HEK293T (cell line): ENCODE results near the gene TOMT.
"Not testable (repeated sequence)": the region's sequence is repeated elsewhere in the genome, so short reads cannot be mapped to it uniquely, and the experiment has no call there.

Experiments
- ELF4 ChIP-seq: fragments of 450-650 bp; IDR thresholded peaks from 2 replicates; pipeline ENCODE4 v1.6.1; 2017; ENCODE audit warnings: antibody characterized with exemption
- FOXM1 ChIP-seq: fragments of 450-650 bp; IDR thresholded peaks from 2 replicates; pipeline ENCODE4 v1.6.1; 2017; ENCODE audit warnings: mild to moderate bottlenecking, borderline replicate concordance
- L3MBTL2 ChIP-seq: fragments of 450-650 bp; conservative IDR thresholded peaks from 2 replicates; pipeline ENCODE4 v1.6.1; 2016; ENCODE audit warnings: mild to moderate bottlenecking
- SUZ12 ChIP-seq: fragments of 450-650 bp; IDR thresholded peaks from 2 replicates; pipeline ENCODE4 v1.6.1; 2016; ENCODE audit warnings: mild to moderate bottlenecking
- TARDBP ChIP-seq: fragments of 450-650 bp; IDR thresholded peaks from 2 replicates; pipeline ENCODE4 v1.6.1; 2016

DNA sequence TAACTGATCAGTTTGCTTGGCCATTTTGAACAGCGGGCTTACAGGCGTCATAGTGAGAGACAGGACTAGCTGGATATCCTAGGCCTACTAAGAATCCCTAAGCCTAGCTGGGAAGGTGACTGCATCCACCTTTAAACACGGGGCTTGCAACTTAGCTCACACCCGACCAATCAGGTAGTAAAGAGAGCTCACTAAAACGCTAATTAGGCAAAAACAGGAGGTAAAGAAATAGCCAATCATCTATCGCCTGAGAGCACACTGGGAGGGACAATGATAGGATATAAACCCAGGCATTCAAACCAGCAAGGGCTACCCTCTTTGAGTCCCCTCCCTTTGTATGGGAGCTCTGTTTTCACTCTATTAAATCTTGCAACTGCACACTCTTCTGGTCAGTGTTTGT is 48.1 kb downstream of the TOMT start:
- TF ChIP-seq FOXM1, SUZ12, TARDBP, ELF4, L3MBTL2: not testable (repeated sequence)
